ENCODE data around the gene KCNIP4. TPM values are rescaled to one million over a fixed set of nuclear protein-coding genes. Genes with fewer than 3 reads are reported as not detected.

KCNIP4 gene
- total and polyA plus RNA-seq, 2 experiments from 2014 or later = 0.65 TPM; not detected in 1

DNA sequence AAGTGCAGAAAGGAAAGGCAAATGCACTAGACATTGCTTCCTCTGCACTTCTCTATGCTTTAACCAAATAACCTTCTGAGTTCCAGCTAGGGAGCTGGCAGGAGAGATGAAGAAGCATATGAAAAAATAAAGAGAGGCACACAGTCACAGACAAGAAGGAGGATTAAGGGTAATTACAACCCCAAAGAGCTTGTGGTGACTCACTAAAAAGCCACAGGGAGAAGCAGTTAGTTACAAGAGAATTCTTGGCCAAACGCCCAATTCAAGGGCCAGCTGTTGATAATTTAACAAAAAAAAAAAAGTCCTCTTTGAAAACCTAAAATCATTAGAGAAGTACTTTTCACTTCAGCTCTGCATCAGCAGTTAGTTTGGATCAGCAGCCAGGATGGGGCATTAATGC lies 478.0 kb downstream of the KCNIP4 start:
- peak; percentile 69 for DNase-seq
- TF ChIP-seq EZH2 (IDR thresholded peaks at IDR 0.05; ENCODE audit: insufficient read depth, poor library complexity, severe bottlenecking) (no peak), EZH2phosphoT487 (IDR thresholded peaks at IDR 0.05; ENCODE audit: insufficient read depth, low read depth) (no peak)
- Histone ChIP-seq H3K9me2 (ENCODE audit: insufficient read depth) (no peaks in the 10 kb centered on the region), H3F3A (ENCODE audit: insufficient read depth) (no peaks in the 10 kb centered on the region; the same call in 1 of the 2 replicates), H3K4me3 (no peak overlapping the region), H3K36me3 (ENCODE audit: low read depth) (no peaks in the 10 kb centered on the region), H3K4me1 (ENCODE audit: insufficient read depth) (no peaks in the 10 kb centered on the region), H3K79me2 (ENCODE audit: insufficient read depth) (no peaks in the 10 kb centered on the region), H3K4me2 (ENCODE audit: unreplicated experiment) (peak overlapping the region; percentile 34), H3K9ac (no peak overlapping the region), H3K9me3 (ENCODE audit: low read depth) (no peaks in the 10 kb centered on the region), H3K27ac (no peak overlapping the region), H4K20me1 (ENCODE audit: insufficient read depth) (no peaks in the 10 kb centered on the region), H2AFZ (no peak overlapping the region), H3K27me3 (replicated peaks; ENCODE audit: insufficient read depth) (peaks cover 39% of the 10 kb centered on the region)
- in situ Hi-C loops (cut with MboI) = loop anchor here (25.0 kb wide), 1 partner anchor 683 kb away; no protein-coding TSS in a partner anchor
- 0 to 11% methylated on average over 1 of the region's 1 CpG for WGBS, 2 experiments (ENCODE audit: low coverage in 1 of 2, low lambda C conversion rate in 2 of 2, missing lambda C conversion rate in 2 of 2)

DNA sequence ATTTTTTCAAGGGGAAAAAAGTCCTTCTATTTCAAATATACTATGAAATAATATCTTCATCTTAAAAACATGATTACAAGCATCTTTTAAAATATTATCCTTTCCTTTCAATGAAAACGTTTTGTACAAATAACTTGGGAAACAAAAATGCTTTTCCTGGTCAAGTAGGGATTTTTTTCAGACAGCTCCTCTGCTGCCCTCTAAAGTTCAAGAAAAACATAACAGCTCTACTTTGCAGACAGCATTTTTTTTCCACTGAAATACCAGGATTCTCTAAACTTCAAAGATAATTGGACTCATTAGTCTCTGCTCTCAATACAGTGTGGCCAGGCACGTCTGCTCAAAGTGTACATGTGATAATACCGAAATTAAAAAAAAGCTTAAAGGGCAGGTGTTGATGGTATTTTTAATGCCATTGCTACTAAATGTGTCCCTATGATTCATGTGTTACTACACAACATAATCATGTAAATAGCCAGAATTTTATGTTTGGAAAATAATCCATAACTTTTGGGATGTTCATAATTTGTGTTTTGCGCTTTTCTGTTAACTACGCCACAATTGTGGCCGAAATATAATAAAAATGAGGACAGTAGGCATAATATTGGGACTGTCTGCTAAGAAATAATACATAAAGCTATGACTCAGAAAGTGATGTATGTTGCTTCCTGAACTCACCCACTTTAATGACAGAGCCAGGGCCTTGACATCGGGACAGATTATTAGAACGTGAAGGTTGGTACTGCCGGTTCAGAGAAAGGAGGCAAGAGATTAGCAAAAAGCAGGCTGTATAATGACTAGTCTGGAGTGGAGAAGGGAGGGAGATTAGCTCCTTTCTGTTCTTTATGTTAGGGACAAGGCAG lies 478.9 kb downstream of the KCNIP4 start:
- in situ Hi-C loops (cut with MboI) = loop anchor here (25.0 kb wide), 1 partner anchor 682 kb away; no protein-coding TSS in a partner anchor
- no peaks in the 10 kb centered on the region for H3K9me2 ChIP-seq (ENCODE audit: insufficient read depth)
- DNase-seq = peak; percentile 51

GRCh38 chr4:21467551-21467950 lies 481.0 kb downstream of the KCNIP4 start:
- in situ Hi-C loops (cut with MboI) = loop anchor here (25.0 kb wide), 1 partner anchor 680 kb away; no protein-coding TSS in a partner anchor

More for the DNA sequence above, 478.9 kb downstream of the KCNIP4 start:
- H4K20me1 ChIP-seq (ENCODE audit: insufficient read depth) = no peaks in the 10 kb centered on the region
- no peak overlapping the region for H3K9ac ChIP-seq
- no peaks in the 10 kb centered on the region for H3K4me1 ChIP-seq (ENCODE audit: insufficient read depth)
- H3K27ac ChIP-seq = no peak overlapping the region
- no peaks in the 10 kb centered on the region; the same call in 1 of the 2 replicates for H3F3A ChIP-seq (ENCODE audit: insufficient read depth)
- TF ChIP-seq EZH2phosphoT487 (IDR thresholded peaks at IDR 0.05; ENCODE audit: insufficient read depth, low read depth) = no peak
- TF ChIP-seq EZH2 (IDR thresholded peaks at IDR 0.05; ENCODE audit: insufficient read depth, poor library complexity, severe bottlenecking) = no peak
- WGBS, 2 experiments (ENCODE audit: low coverage in 1 of 2, low lambda C conversion rate in 2 of 2, missing lambda C conversion rate in 2 of 2) = 53 to 54% methylated on average over 9 of the region's 9 CpGs
- no peak overlapping the region for H2AFZ ChIP-seq
- H3K36me3 ChIP-seq (ENCODE audit: low read depth) = no peaks in the 10 kb centered on the region
- no peak overlapping the region for H3K4me3 ChIP-seq
- no peak overlapping the region for H3K4me2 ChIP-seq (ENCODE audit: unreplicated experiment)
- H3K9me3 ChIP-seq (ENCODE audit: low read depth) = no peaks in the 10 kb centered on the region
- no peaks in the 10 kb centered on the region for H3K79me2 ChIP-seq (ENCODE audit: insufficient read depth)
- peaks cover 39% of the 10 kb centered on the region for H3K27me3 ChIP-seq (replicated peaks; ENCODE audit: insufficient read depth)

DNA sequence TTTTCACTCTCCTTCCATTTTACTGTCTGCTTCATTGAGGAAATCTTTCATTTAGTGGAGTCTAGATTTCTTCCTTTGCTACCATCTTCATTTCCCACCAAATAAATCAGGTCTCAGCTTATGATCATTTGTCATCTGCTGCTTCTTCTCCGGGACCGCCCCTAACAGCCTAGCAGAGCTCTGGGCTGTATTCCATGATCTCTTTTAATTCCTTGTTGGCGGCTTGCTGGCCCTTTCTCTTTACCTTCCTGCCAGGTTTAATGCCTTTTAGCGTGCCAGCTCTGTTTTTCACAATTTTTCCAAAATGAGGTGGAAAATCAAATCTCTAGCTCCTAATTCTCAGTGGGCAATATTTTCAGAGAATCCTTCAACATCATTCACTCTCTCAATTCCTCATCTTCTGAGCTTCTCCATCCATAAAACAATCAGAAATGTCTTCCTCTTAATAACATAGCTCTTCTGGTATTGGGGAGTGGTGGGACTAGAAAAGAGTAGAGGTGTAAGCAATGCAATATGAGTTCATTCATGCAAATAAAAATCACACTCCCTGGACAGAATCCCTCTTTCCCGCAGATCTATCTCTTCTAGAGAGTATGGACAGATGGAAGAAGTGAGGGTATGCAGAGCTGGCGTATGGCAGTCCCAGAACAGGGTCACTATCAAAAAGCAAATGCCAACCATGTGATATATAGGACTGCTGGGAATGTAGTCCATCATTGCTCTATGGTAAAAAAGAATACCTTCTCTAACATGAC lies 491.3 kb downstream of the KCNIP4 start:
- Histone ChIP-seq H3F3A (ENCODE audit: insufficient read depth) (no peaks in the 10 kb centered on the region), H3K27ac (no peak overlapping the region), H2AFZ (no peak overlapping the region), H3K9me2 (ENCODE audit: insufficient read depth) (no peaks in the 10 kb centered on the region), H3K27me3 (replicated peaks; ENCODE audit: insufficient read depth) (0 out of 2 replicates have a peak, but pooled peaks cover 1% of the 10 kb centered on the region), H3K79me2 (ENCODE audit: insufficient read depth) (no peaks in the 10 kb centered on the region), H3K9ac (no peak overlapping the region), H4K20me1 (ENCODE audit: insufficient read depth) (no peaks in the 10 kb centered on the region), H3K36me3 (ENCODE audit: low read depth) (no peaks in the 10 kb centered on the region), H3K9me3 (ENCODE audit: low read depth) (no peaks in the 10 kb centered on the region), H3K4me2 (ENCODE audit: unreplicated experiment) (no peak overlapping the region), H3K4me1 (ENCODE audit: insufficient read depth) (no peaks in the 10 kb centered on the region), H3K4me3 (no peak overlapping the region)
- 25 to 33% methylated on average over 6 of the region's 6 CpGs for WGBS, 2 experiments (ENCODE audit: low coverage in 1 of 2, low lambda C conversion rate in 2 of 2, missing lambda C conversion rate in 2 of 2)
- in situ Hi-C loops (cut with MboI) = loop anchor here (25.0 kb wide), 1 partner anchor 670 kb away; no protein-coding TSS in a partner anchor
- TF ChIP-seq EZH2 (IDR thresholded peaks at IDR 0.05; ENCODE audit: insufficient read depth, poor library complexity, severe bottlenecking) (no peak), EZH2phosphoT487 (IDR thresholded peaks at IDR 0.05; ENCODE audit: insufficient read depth, low read depth) (no peak)
- no peak for DNase-seq

More at GRCh38 chr4:21467551-21467950, 481.0 kb downstream of the KCNIP4 start:
- Histone ChIP-seq H3K36me3 (ENCODE audit: low read depth) (no peaks in the 10 kb centered on the region), H3F3A (ENCODE audit: insufficient read depth) (no peaks in the 10 kb centered on the region; the same call in 1 of the 2 replicates), H3K4me2 (ENCODE audit: unreplicated experiment) (no peak overlapping the region), H2AFZ (no peak overlapping the region), H3K27ac (no peak overlapping the region), H3K9me3 (ENCODE audit: low read depth) (no peaks in the 10 kb centered on the region), H3K27me3 (replicated peaks; ENCODE audit: insufficient read depth) (peaks cover 34% of the 10 kb centered on the region), H3K4me3 (no peak overlapping the region), H4K20me1 (ENCODE audit: insufficient read depth) (no peaks in the 10 kb centered on the region), H3K9ac (no peak overlapping the region), H3K4me1 (ENCODE audit: insufficient read depth) (no peaks in the 10 kb centered on the region), H3K9me2 (ENCODE audit: insufficient read depth) (no peaks in the 10 kb centered on the region), H3K79me2 (ENCODE audit: insufficient read depth) (no peaks in the 10 kb centered on the region)
- no peak for DNase-seq
- TF ChIP-seq EZH2phosphoT487 (IDR thresholded peaks at IDR 0.05; ENCODE audit: insufficient read depth, low read depth) = no peak
- TF ChIP-seq EZH2 (IDR thresholded peaks at IDR 0.05; ENCODE audit: insufficient read depth, poor library complexity, severe bottlenecking) = no peak
- 37 to 42% methylated on average over 4 of the region's 4 CpGs for WGBS, 2 experiments (ENCODE audit: low coverage in 1 of 2, low lambda C conversion rate in 2 of 2, missing lambda C conversion rate in 2 of 2)

Measured in GM23248 (cell line).